Measurements from ENCODE around the gene CACNG7. TPM values are rescaled to one million over a fixed set of nuclear protein-coding genes. Genes with fewer than 3 reads are reported as not detected.

The CACNG7 gene
- polyA plus RNA-seq, 1 donor from 2014 or later = 27.8 TPM

- H3K79me2 ChIP-seq (replicated peaks; ENCODE audit: insufficient read depth, low read length) = no peaks in the 10 kb centered on the region
- no peak overlapping the region for H3K9ac ChIP-seq (ENCODE audit: low read length)
- no peaks in the 10 kb centered on the region for H3K9me2 ChIP-seq (ENCODE audit: insufficient read depth, low read length)
- no peak for TF ChIP-seq CTCF (IDR thresholded peaks at IDR 0.05; ENCODE audit: poor library complexity, severe bottlenecking)
- no peak for TF ChIP-seq POLR2AphosphoS5 (IDR thresholded peaks at IDR 0.05)
- no peak for TF ChIP-seq REST (IDR thresholded peaks at IDR 0.05; ENCODE audit: borderline replicate concordance)
- no peak for TF ChIP-seq RAD21 (conservative IDR thresholded peaks at IDR 0.05)
- no peak for TF ChIP-seq SMC3 (conservative IDR thresholded peaks at IDR 0.05; ENCODE audit: poor library complexity)
- no peak for TF ChIP-seq TAF1 (IDR thresholded peaks at IDR 0.05; ENCODE audit: low read depth)
- no peak for TF ChIP-seq EP300 (conservative IDR thresholded peaks at IDR 0.05; ENCODE audit: poor library complexity, severe bottlenecking)
- TF ChIP-seq EZH2 (IDR thresholded peaks at IDR 0.05; ENCODE audit: borderline replicate concordance, insufficient read depth, low read length, poor library complexity, severe bottlenecking) = no peak
- TF ChIP-seq MXI1 (conservative IDR thresholded peaks at IDR 0.05; ENCODE audit: poor library complexity, severe bottlenecking) = no peak
- H3K4me2 ChIP-seq (ENCODE audit: low read length) = no peak overlapping the region
- no peaks in the 10 kb centered on the region for H3K36me3 ChIP-seq (ENCODE audit: insufficient read depth, low read length)
- H3F3A ChIP-seq (ENCODE audit: insufficient read depth, low read length, poor library complexity, severe bottlenecking) = no peaks in the 10 kb centered on the region
- H3K9me3 ChIP-seq (ENCODE audit: low read length) = no peaks in the 10 kb centered on the region
- no peak overlapping the region for H3K4me3 ChIP-seq (ENCODE audit: low read length)
- no peak overlapping the region for H3K27ac ChIP-seq (ENCODE audit: low read length)
- H3K27me3 ChIP-seq (ENCODE audit: insufficient read depth, low read depth, low read length) = no peaks in the 10 kb centered on the region
- H2AFZ ChIP-seq (ENCODE audit: low read depth, low read length) = no peak overlapping the region
- no peaks in the 10 kb centered on the region for H4K20me1 ChIP-seq (ENCODE audit: insufficient read depth)
These were observed 72.9 kb downstream of the CACNG7 start for GRCh38 chr19:53982001-53982451.

GRCh38 chr19:53982611-53983010 is 73.5 kb downstream of the CACNG7 start:
- H3K36me3 ChIP-seq (ENCODE audit: insufficient read depth, low read length) = no peaks in the 10 kb centered on the region
- no peaks in the 10 kb centered on the region for H3F3A ChIP-seq (ENCODE audit: insufficient read depth, low read length, poor library complexity, severe bottlenecking)
- H3K79me2 ChIP-seq (replicated peaks; ENCODE audit: insufficient read depth, low read length) = no peaks in the 10 kb centered on the region
- H3K27me3 ChIP-seq (ENCODE audit: insufficient read depth, low read depth, low read length) = no peaks in the 10 kb centered on the region
- no peak overlapping the region for H2AFZ ChIP-seq (ENCODE audit: low read depth, low read length)
- no peak overlapping the region for H3K4me3 ChIP-seq (ENCODE audit: low read length)
- no peak overlapping the region for H3K9ac ChIP-seq (ENCODE audit: low read length)
- no peak overlapping the region for H3K4me2 ChIP-seq (ENCODE audit: low read length)
- H3K9me2 ChIP-seq (ENCODE audit: insufficient read depth, low read length) = no peaks in the 10 kb centered on the region
- H4K20me1 ChIP-seq (ENCODE audit: insufficient read depth) = no peaks in the 10 kb centered on the region
- no peaks in the 10 kb centered on the region for H3K9me3 ChIP-seq (ENCODE audit: low read length)
- TF ChIP-seq RAD21 (conservative IDR thresholded peaks at IDR 0.05) = no peak
- H3K27ac ChIP-seq (ENCODE audit: low read length) = no peak overlapping the region
